Nephron progenitor cell (in vitro differentiated cells): ENCODE results near the gene SP2.

Experiments used
- DNase-seq: peaks from one replicate; pipeline ENCODE4 v3.0.0; 2021
- H3K27ac Mint-ChIP-seq: 2 replicates; pipeline ENCODE4 v1.8.0; 2021; ENCODE audit warnings: mild to moderate bottlenecking, moderate library complexity, mixed read lengths
- H3K27me3 Mint-ChIP-seq: 2 replicates; pipeline ENCODE4 v1.8.0; 2021; ENCODE audit warnings: mild to moderate bottlenecking, low read depth, mixed read lengths; ENCODE audit not compliant: poor library complexity
- H3K36me3 Mint-ChIP-seq: 2 replicates; pipeline ENCODE4 v1.8.0; 2021; ENCODE audit warnings: low read depth, mixed read lengths
- H3K4me1 Mint-ChIP-seq: 2 replicates; pipeline ENCODE4 v1.8.0; 2021; ENCODE audit warnings: mixed read lengths
- H3K4me3 Mint-ChIP-seq: 2 replicates; pipeline ENCODE4 v1.8.0; 2021; ENCODE audit warnings: mild to moderate bottlenecking, moderate library complexity, mixed read lengths
- H3K9me3 Mint-ChIP-seq: 2 replicates; pipeline ENCODE4 v1.8.0; 2021; ENCODE audit warnings: mild to moderate bottlenecking, moderate library complexity, mixed read lengths
- CTCF ChIP-seq: fragments of 200-600 bp; sonication (generic); IDR thresholded peaks from 2 replicates; pipeline ENCODE4 v1.5.0; 2021; ENCODE audit warnings: antibody characterized with exemption

SP2 gene

GRCh38 chr17:47899643-47900042 is 3.6 kb downstream of the SP2 start:
- H3K36me3 Mint-ChIP-seq, result peaks cover 19% of the 10 kb centered on the region
- H3K4me1 Mint-ChIP-seq, result peaks cover 50% of the 10 kb centered on the region
- H3K9me3 Mint-ChIP-seq, result no peaks in the 10 kb centered on the region
- no peaks in the 10 kb centered on the region for H3K27me3 Mint-ChIP-seq
- TF ChIP-seq CTCF, result no peak
- peak overlapping the region; percentile 54 for H3K27ac Mint-ChIP-seq
- H3K4me3 Mint-ChIP-seq, result no peak overlapping the region
- DNase-seq, result no peak

- H3K4me3 Mint-ChIP-seq, result no peak overlapping the region
- DNase-seq, result no peak
- no peaks in the 10 kb centered on the region for H3K9me3 Mint-ChIP-seq
- H3K36me3 Mint-ChIP-seq, result peaks cover 19% of the 10 kb centered on the region
- TF ChIP-seq CTCF, result no peak
- peaks cover 52% of the 10 kb centered on the region for H3K4me1 Mint-ChIP-seq
- no peaks in the 10 kb centered on the region for H3K27me3 Mint-ChIP-seq
- H3K27ac Mint-ChIP-seq, result no peak overlapping the region
These were observed 5.4 kb downstream of the SP2 start for GRCh38 chr17:47901423-47901822.

- H3K9me3 Mint-ChIP-seq, result no peaks in the 10 kb centered on the region
- no peak for TF ChIP-seq CTCF
- H3K4me3 Mint-ChIP-seq, result no peak overlapping the region
- no peaks in the 10 kb centered on the region for H3K27me3 Mint-ChIP-seq
- peaks cover 19% of the 10 kb centered on the region for H3K36me3 Mint-ChIP-seq
- peaks cover 49% of the 10 kb centered on the region for H3K4me1 Mint-ChIP-seq
- no peak overlapping the region for H3K27ac Mint-ChIP-seq
- no peak for DNase-seq
These were observed 6.2 kb downstream of the SP2 start for GRCh38 chr17:47902039-47902744.

- DNase-seq, result no peak
- H3K36me3 Mint-ChIP-seq, result peaks cover 34% of the 10 kb centered on the region
- H3K4me3 Mint-ChIP-seq, result no peak overlapping the region
- H3K27me3 Mint-ChIP-seq, result peaks cover 7% of the 10 kb centered on the region
- H3K4me1 Mint-ChIP-seq, result peaks cover 26% of the 10 kb centered on the region
- no peak for TF ChIP-seq CTCF
- no peaks in the 10 kb centered on the region for H3K9me3 Mint-ChIP-seq
- peak overlapping the region; percentile 11 for H3K27ac Mint-ChIP-seq
These were observed 9.2 kb downstream of the SP2 start for GRCh38 chr17:47905221-47905733.

- peaks cover 7% of the 10 kb centered on the region for H3K27me3 Mint-ChIP-seq
- H3K27ac Mint-ChIP-seq, result no peak overlapping the region
- peaks cover 39% of the 10 kb centered on the region for H3K36me3 Mint-ChIP-seq
- H3K4me3 Mint-ChIP-seq, result no peak overlapping the region
- H3K9me3 Mint-ChIP-seq, result no peaks in the 10 kb centered on the region
- H3K4me1 Mint-ChIP-seq, result peaks cover 20% of the 10 kb centered on the region
- no peak for TF ChIP-seq CTCF
- no peak for DNase-seq
These were observed 10.4 kb downstream of the SP2 start for GRCh38 chr17:47906443-47906842.

- H3K9me3 Mint-ChIP-seq, result no peaks in the 10 kb centered on the region
- peaks cover 17% of the 10 kb centered on the region for H3K4me1 Mint-ChIP-seq
- no peak for TF ChIP-seq CTCF
- H3K4me3 Mint-ChIP-seq, result no peak overlapping the region
- H3K27ac Mint-ChIP-seq, result no peak overlapping the region
- H3K27me3 Mint-ChIP-seq, result peaks cover 7% of the 10 kb centered on the region
- peaks cover 33% of the 10 kb centered on the region for H3K36me3 Mint-ChIP-seq
- no peak for DNase-seq
These were observed 12.0 kb downstream of the SP2 start for GRCh38 chr17:47907932-47908562.
